DMS53 treated with DMSO at 0.1 percent for 48 hours (cell line): ENCODE data around the gene TEX12.
"Not testable (repeated sequence)": the region's sequence is repeated elsewhere in the genome, so short reads cannot be mapped to it uniquely, and the experiment has no call there.

Source experiments
- DNase-seq: peaks from one replicate; lab custom pipeline; 2025; ENCODE audit not compliant: unreplicated experiment; lab: John Stamatoyannopoulos, UW

The TEX12 gene

DNA sequence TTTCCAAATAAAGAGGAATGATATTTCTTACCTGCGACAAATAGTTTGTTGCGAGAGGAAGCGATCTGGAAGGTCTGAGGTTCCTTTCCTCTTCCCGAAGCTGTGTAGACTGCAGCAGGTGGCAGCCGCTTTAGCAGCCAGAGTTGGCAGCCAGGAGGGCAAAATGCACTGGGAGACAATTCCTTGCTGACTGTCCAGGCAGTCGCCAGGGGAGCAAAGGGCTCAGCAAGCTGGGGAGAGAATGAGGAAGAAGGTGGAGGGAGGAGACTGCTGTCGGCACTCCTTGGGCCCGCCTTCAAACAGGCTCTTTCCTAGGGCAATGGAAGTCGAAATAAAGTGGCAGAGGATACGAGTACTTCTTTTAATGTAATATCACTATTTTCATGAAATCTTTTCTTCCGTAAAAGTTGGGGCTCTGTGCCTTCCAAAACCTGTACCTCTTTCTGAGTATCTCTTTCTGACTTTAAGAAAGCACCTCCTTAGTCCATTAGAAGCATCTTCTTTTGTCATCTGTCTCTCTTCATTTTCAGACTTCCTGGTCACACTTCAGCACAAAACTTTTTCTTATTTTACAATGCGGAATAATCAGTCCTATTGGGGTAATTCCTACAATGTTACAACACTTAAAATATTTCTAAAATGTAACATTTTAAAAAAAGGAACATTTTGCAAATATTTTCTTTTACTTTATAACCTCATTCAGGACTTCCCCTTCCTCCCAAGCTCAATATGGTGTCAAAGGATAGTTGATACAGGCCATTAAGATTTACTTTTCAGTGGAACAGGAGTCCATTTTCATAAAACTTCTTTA, 3.1 kb upstream of the TEX12 start, which contains the start of gene IL18:
TSS of gene IL18 (minus strand) at position 220 of the 811 bp plus-strand sequence. CDS start 9,041 bp downstream, outside the sequence.
- DNase-seq = no peak

DNA sequence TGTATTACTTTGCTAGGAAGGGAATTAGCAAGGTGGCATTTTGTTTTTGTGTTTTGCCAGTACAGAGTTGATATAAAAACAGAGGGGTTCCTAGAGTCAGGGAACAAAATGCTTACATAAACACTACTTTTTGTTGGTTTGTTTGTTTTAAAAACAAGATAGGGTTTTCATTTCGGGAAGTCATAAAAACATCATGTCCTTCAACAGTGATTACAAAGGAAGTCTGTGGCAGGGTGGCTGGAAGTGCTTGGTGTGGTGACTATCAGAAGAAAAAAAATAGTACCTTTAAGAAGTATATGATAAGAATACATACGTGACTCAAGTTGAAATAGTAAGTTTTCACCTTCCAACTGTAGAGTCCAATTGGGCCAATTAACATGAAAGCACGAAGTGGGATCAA, 2.1 kb upstream of the TEX12 start:
- no peak for DNase-seq

DNA sequence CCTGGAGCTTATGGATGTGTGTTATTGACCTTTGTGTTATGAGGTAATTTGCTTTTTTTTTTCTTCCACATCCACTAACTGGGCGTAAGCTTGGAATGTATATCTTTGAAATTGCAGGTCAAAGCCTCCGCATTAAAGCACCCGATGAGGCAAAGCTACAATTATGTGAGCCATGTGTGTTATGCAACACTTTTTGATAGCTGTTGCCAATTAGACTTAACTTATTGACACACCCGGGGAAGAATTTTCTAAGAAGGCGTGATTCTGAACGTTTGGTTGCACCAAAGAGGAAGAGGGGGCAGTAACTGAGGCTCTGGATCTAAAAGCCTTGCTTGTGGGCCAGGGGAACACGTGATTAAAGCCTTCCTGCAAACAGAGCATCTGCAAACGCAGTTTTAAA, 610 bp upstream of the TEX12 start:
- no peak for DNase-seq

DNA sequence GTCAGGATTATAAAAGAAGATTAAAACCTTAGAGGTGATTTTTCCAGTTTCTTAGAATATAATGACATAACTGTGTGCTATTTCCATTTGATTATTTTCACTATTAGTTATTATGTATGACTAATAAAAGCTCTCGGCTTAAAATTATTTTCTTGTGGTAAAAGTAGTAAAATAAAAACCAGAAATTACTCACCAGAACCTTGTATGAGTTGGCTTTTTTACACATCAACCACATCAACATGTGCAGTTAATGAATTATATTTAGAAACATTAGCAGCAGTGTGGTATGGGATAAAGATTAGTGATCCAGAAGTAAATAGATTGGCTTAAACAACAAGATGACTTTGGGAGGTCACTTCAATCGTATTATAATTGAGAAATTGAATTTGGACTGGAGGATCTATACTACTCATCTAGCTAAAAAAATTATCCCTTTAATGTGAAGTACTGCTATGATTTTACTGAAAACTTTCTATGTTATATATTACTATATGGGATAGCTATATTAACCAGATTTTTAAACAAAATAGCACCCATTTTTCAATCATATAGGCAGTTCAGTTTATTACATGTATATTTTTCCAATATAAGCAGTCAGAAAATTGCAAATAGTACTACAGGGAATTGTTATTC, 5.3 kb downstream of the TEX12 start:
- no peak for DNase-seq

DNA sequence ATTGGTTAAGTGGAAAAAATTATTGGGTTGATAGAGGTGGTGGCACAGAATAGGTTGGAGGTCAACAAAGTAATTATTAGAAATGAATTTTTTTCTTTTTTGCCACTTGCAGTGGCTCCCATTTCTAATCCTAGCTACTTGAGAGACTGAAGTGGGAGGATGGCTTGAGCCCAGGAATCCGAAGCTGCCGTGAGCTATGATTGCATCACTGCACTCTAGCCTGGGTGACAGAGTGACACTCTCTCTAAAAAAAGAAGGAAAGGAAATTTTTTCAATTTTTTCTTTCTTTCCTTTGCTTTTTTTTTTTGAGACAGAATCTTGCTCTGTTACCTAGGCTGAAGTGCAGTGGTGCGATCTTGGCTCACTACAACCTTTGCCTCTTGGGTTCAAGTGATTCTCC, 6.0 kb downstream of the TEX12 start:
- no peak for DNase-seq

DNA sequence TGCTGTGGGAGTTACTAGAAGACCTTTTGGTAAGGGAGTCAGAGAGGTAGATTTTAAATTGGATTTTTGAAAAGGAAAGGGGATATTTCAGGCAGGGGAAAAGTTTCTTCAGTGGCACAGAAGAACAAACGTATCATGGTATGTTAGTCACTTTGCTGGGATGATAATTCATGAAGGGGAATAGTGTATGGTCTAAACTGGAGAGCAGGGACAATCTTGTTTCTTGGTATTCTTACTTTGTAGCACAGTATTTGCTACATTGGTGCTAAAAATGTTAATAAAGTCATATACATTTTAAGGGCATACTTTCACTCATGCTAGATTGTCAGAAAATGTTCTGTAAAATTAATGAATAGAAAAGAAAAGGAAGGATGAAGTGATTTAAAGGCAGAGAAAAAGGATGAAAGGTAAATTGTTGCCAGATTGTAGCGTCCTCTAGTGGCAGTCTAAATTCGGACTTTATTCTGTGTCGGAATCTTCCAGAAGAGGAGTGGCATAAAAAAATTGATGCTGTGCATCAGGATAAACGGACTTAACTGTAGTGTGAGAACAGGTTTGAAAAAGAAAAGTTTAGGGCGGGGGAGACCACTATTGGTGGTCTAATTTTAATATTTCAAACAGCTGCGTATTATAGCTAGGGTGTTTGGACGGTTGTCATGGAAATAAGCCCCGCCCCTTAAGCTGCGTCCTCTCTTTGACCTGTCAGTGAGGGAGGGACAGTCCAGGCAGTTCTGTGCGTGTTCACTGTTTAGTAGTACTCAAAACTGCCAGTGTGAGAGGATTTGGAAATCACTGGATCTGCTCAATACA, 7.8 kb downstream of the TEX12 start, which contains the start of gene BCO2:
TSS of gene BCO2 (plus strand) at position 724 of the 810 bp plus-strand sequence. CDS start 90 bp downstream, outside the sequence.
- peak; percentile 62 for DNase-seq

DNA sequence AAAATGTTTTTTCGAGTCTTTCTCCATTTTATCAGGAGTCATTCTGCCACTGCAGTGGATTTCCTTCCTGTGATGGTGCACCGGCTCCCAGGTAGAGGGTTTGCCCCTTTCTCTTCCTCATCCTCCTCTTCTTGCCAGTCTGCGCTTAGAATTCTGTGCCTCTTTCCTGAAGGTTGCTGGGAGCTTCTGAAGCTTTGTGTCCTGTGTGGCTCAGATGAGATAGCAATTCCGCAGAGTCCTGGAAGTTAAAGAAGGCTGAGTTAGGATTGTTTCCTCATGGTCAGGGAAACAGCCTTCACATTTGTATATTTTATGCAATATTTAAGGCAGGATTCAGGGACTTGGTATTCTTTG, 8.4 kb downstream of the TEX12 start:
- DNase-seq = no peak

DNA sequence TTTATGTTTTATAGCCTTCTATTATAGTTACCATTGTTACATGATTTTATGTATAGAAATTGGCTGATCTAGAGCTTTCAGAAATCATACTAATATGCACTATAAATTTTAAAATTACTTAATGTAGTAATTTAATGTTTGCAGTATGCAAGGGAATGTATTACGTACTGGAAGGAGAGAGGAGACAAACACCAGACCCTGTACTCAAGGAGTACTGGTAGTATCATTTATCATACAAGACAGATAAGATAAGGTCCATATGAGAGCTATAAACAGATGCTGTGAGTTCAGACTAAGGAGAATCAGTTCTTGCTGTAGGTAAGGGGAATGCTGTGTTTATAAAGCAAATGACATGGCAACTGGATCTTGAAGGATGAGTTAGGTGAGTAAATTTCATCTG, 8.9 kb downstream of the TEX12 start:
- DNase-seq = no peak

DNA sequence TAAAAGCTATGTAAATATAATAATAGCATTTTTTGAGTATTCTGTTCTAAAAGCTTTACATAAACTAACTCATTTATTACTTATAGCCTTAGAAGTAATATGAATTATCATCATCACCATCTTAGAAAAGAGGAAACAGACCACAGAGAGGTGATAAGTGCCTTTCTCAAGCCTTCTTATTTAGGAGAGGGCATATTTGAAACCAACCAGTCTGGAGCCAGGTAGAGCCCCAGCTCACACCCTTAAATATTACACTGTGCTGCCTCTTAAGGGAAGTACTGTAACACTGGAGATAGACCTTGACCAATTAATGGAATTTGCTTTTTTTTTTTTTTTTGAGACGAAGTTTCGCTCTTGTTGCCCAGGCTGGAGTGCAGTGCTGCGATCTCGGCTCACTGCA, 10.4 kb downstream of the TEX12 start:
- no peak for DNase-seq

DNA sequence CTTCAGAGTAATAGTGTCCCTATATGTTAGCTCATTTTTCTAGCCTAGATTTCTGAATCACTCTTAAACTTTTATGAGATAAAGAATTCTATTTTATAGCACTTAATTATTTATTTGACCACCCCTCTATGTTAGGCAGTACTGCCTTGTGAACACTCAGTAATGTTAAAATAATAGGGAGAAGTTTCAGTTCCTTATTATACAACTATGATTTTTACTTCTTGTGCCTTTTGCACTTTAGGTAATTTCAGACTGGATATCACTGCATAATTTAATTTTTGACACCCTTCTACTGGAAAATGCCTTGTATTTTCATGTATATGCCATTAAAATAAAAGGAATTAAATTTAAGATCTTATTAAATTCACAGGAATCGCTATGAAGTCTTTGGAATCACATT, 11.3 kb downstream of the TEX12 start:
- DNase-seq = no peak

DNA sequence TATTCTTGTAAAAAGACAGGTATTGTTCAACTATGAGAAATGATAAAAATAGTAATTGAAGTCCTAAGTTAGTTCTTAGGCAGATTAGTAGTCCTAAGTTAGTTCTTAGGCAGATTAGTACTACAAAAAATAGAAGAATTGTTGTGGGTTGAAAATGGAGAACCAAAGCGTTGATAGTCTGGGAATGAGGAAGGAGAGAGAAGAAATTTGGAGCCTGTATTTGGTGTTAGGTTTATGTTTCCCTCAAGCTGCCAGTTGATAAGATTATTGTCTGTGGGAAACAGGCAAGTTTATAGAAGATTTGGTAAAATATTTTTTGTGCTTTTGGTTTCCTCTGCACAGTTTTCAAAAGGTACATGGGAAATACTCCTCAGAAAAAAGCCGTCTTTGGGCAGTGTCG, 11.8 kb downstream of the TEX12 start:
- DNase-seq = no peak

DNA sequence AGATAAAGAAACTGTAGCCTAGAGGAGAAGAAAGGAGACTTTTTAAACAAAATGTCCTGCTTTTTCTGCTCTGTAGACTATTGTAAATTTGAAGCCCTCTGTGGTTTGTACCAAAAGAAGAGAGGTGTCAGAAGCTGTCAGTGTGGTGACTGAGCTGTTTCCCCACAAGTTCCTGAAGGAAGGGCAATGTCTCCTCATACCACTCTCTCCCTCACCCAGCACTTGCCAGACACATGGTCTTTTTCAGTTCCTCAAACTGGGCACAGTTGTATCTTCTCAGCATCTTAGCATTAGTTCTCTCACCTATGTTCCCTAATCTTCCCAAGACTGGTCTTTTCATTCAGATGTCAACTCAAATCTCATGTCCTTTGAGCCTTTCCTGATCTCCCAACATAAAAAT, 12.4 kb downstream of the TEX12 start:
- DNase-seq = no peak

DNA sequence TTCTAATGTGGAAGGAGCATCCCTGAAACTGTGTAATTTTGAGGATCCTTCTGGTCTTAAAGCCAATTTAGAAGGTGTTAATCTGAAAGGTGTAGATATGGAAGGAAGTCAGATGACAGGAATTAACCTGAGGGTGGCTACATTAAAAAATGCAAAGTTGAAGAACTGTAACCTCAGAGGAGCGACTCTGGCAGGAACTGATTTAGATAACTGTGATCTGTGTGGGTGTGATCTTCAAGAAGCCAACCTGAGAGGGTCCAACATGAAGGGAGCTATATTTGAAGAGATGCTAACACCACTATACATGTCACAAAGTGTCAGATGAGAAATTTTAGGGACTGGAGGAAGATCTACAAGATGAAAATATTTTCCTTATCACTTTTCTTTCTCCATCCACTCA, 15.7 kb downstream of the TEX12 start:
- DNase-seq = no peak

DNA sequence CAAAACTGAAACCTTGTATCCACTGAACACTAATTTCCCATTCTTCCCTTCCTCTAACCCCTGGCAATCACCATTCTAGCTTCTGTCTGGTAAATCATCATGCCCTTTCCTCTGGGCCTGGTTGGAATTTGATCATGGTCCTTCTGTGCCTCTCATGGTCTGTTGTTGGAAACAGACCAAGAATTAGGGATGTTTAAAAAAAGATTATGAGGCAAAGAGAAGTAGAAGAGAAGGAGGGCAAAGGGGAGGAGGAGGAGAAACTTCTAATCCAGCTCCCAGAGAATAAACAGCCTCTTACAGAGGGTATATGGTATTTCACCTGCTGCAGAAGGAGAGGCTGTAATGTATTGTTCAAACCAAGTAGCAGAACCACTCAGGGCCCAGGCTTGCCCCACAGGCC, 18.7 kb downstream of the TEX12 start:
- no peak for DNase-seq

DNA sequence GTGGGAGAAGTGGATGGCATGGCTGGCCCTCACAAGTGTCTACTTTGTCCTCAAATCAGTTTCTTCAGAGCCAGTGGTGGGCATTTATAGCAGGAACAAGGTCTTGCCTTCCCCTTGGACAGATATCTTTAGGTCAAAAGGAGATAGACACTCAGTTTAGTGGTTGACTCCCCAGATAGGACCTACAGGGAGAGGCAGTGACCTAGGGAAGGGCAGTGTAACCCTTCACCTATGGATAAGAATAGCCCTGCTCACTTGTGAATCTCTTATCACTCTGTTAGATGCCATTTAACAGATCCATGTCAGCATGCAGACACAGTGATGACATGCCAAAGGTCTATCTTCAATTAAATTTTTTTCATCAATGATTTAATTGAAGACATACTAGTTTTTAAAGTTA, 19.1 kb downstream of the TEX12 start:
- DNase-seq = no peak

DNA sequence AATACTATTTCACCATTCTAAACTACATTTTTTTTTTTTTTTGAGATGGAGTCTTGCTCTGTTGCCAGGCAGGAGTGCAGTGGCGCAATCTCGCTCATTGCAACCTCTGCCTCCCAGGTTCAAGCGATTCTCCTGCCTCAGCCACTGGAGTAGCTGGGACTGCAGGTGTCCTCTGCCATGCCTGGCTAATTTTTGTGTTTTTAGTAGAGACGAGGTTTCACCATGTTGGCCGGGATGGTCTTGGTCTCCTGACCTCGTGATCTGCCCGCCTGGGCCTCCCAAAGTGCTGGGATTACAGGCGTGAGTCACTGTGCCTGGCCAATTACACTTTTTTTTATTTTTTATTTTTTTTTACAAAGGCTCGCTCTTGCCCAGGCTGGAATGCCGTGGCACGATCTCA, 27.9 kb downstream of the TEX12 start:
- not testable (repeated sequence) for DNase-seq

DNA sequence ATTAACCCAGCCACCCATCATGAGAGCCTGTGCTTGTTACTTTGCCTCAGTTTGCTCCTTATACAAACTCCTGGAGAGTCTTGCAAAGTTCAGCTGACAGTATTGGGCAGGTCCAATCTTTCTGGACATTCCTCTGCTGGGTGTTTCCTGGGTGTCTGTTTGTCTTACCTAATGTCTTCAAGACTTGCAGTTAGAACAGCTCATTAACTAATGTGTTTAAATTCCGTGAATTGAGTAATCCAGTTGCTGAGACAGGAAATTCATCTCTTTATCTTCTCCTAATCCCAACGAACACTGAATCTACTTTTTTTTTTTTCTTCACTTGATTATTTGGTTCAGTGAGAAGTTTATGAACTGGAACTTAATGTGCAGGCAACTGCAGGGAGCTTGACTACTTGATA, 28.8 kb downstream of the TEX12 start:
- DNase-seq = no peak

DNA sequence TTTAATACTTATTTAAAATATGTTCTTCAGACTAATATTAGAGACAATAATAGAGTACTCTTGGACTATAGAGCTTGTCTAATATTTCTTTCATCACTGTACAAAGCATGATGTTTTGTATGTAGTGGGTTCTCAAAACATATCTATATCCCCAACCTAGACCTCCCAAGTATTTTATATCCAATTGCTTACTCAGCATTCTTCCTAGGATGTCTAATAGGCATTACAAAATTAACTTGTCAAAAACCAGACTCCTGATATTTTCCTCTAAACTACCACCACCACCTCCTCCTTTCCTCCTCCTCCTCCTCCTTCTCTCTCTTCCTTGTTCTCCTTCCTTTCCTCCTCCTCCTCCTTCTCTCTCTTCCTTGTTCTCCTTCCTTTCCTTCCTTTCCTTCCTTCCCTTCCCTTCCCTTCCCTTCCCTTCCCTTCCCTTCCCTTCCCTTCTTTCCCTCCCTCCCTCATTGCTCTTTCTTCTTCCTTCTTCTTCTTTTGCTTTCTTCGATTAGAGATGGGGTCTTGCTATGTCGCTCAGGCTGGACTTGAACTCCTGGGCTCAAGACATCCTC, 29.4 kb downstream of the TEX12 start:
- no peak for DNase-seq

DNA sequence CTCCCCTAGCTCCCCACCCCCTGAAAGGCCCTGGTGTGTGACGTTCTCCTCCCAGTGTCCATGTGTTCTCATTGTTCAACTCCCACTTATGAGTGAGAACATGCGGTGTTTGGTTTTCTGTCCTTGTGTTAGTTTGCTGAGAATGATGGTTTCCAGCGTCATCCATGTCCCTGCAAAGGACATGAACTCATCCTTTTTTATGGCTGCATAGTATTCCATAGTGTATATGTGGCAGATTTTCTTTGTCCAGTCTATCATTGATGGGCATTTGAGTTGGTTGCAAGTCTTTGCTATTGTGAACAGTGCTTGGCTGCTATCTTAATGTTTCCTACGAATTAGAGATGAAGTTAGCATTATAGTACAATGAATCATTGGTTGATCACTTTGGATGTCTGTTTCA, 31.9 kb downstream of the TEX12 start:
- DNase-seq = not testable (repeated sequence)

DNA sequence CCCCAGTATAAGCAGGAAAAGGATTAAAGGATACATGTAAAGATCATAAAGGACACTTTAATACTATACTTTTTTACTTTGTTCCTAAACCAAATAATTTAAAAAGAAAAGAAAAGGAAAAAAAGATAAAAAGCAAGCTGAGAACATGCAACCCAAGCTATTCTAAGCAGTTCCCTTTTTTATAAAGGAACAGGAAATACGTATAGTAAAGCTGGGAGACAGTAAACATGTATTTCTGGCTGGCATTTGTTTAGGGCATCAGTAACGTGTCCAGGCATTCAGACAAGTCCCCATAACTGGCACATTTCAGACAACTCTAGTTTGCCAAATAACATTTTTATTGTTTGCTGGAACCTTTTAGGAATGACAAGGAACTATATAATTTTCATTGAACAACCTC, 33.1 kb downstream of the TEX12 start:
- DNase-seq = no peak

DNA sequence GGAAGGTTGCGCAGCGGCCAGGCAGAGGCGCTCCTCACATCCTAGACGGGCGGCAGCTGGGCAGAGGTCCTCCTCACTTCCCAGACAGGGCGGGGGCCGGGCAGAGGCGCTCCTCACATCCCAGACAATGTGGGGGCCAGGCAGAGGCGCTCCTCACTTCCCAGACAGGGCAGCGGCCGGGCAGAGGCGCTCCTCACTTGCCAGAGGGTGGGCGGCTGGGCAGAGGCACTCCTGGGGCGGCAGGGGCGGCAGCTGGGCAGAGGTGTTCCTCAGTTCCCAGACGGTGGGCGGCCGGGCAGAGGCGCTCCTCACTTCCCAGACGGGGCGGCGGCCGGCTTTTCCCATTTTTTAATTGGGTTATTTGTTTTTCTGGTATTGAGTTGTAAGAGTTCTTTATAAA, 38.9 kb downstream of the TEX12 start:
- DNase-seq = no peak
